ENCODE results near the gene RAB10. TPM values are rescaled to one million over a fixed set of nuclear protein-coding genes. Genes with fewer than 3 reads are reported as not detected.

The RAB10 gene
- total and polyA plus RNA-seq, 2 of the 13 experiments (the other 11 are each of a cell fraction or from before 2014, with no cell fraction given), result 48.2 to 120 TPM

- TF ChIP-seq RFX3 (CRISPR knock-in tag; IDR thresholded peaks at IDR 0.05) (no peak), HMG20A (CRISPR knock-in tag; IDR thresholded peaks at IDR 0.05; ENCODE audit: borderline replicate concordance) (peak; percentile 21; the same call in 1 of the 2 replicates), TIGD3 (CRISPR knock-in tag; IDR thresholded peaks at IDR 0.05; ENCODE audit: borderline replicate concordance) (no peak), ZNF646 (CRISPR knock-in tag; IDR thresholded peaks at IDR 0.05) (no peak), TEAD3 (CRISPR knock-in tag; optimal IDR thresholded peaks at IDR 0.05; ENCODE audit: borderline replicate concordance) (no peak), SMAD3 (CRISPR knock-in tag; IDR thresholded peaks at IDR 0.05) (peak; percentile 61; the same call in 1 of the 2 replicates), DR1 (CRISPR knock-in tag; IDR thresholded peaks at IDR 0.05) (no peak), SP1 (IDR thresholded peaks at IDR 0.05) (no peak), SP1 (CRISPR knock-in tag; IDR thresholded peaks at IDR 0.05) (no peak), ATF3 (CRISPR knock-in tag; IDR thresholded peaks at IDR 0.05) (peak; percentile 70), KMT2A (CRISPR knock-in tag; IDR thresholded peaks at IDR 0.05) (peak; percentile 72; the same call in 1 of the 2 replicates), ZNF335 (CRISPR knock-in tag; IDR thresholded peaks at IDR 0.05) (no peak)
- TF ChIP-seq, protein P1, sequence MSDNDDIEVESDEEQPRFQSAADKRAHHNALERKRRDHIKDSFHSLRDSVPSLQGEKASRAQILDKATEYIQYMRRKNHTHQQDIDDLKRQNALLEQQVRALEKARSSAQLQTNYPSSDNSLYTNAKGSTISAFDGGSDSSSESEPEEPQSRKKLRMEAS (IDR thresholded peaks at IDR 0.05), result 0 out of 2 replicates have a peak, but pooled peaks have one; percentile 24
- TF ChIP-seq, protein P2, sequence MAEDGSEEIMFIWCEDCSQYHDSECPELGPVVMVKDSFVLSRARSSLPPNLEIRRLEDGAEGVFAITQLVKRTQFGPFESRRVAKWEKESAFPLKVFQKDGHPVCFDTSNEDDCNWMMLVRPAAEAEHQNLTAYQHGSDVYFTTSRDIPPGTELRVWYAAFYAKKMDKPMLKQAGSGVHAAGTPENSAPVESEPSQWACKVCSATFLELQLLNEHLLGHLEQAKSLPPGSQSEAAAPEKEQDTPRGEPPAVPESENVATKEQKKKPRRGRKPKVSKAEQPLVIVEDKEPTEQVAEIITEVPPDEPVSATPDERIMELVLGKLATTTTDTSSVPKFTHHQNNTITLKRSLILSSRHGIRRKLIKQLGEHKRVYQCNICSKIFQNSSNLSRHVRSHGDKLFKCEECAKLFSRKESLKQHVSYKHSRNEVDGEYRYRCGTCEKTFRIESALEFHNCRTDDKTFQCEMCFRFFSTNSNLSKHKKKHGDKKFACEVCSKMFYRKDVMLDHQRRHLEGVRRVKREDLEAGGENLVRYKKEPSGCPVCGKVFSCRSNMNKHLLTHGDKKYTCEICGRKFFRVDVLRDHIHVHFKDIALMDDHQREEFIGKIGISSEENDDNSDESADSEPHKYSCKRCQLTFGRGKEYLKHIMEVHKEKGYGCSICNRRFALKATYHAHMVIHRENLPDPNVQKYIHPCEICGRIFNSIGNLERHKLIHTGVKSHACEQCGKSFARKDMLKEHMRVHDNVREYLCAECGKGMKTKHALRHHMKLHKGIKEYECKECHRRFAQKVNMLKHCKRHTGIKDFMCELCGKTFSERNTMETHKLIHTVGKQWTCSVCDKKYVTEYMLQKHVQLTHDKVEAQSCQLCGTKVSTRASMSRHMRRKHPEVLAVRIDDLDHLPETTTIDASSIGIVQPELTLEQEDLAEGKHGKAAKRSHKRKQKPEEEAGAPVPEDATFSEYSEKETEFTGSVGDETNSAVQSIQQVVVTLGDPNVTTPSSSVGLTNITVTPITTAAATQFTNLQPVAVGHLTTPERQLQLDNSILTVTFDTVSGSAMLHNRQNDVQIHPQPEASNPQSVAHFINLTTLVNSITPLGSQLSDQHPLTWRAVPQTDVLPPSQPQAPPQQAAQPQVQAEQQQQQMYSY (CRISPR knock-in tag; IDR thresholded peaks at IDR 0.05), result no peak
- TF ChIP-seq, protein P3, sequence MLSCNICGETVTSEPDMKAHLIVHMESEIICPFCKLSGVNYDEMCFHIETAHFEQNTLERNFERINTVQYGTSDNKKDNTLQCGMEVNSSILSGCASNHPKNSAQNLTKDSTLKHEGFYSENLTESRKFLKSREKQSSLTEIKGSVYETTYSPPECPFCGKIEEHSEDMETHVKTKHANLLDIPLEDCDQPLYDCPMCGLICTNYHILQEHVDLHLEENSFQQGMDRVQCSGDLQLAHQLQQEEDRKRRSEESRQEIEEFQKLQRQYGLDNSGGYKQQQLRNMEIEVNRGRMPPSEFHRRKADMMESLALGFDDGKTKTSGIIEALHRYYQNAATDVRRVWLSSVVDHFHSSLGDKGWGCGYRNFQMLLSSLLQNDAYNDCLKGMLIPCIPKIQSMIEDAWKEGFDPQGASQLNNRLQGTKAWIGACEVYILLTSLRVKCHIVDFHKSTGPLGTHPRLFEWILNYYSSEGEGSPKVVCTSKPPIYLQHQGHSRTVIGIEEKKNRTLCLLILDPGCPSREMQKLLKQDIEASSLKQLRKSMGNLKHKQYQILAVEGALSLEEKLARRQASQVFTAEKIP (CRISPR knock-in tag; IDR thresholded peaks at IDR 0.05; ENCODE audit: borderline replicate concordance), result no peak
Measured at GRCh38 chr2:26043862-26044696, 10.2 kb downstream of the RAB10 start (continued).

All from HepG2 (cell line).